Hepatocyte (in vitro differentiated cells): Measurements from ENCODE around the gene MAPK8IP1.

ENCODE experiments used
- CTCF ChIP-seq: fragments of 200-600 bp; sonication (generic); IDR thresholded peaks from 2 replicates; pipeline ENCODE4 v1.5.1; 2016; ENCODE audit warnings: antibody characterized with exemption, mild to moderate bottlenecking; ENCODE audit not compliant: poor library complexity
- EZH2 ChIP-seq: fragments of 200-600 bp; sonication (generic); IDR thresholded peaks from 2 replicates; pipeline ENCODE4 v1.6.1; 2016; ENCODE audit warnings: antibody characterized with exemption, mild to moderate bottlenecking, borderline replicate concordance
- EZH2phosphoT487 ChIP-seq: fragments of 200-600 bp; sonication (generic); IDR thresholded peaks from one replicate; pipeline ENCODE4 v1.6.1; 2018; ENCODE audit warnings: antibody characterized with exemption, mild to moderate bottlenecking, low read depth, moderate library complexity; ENCODE audit not compliant: unreplicated experiment, severe bottlenecking

GRCh38 chr11:45902452-45903380 is 17.3 kb downstream of the MAPK8IP1 start:
- TF ChIP-seq CTCF, result no peak
- TF ChIP-seq EZH2, result no peak
- no peak for TF ChIP-seq EZH2phosphoT487
